OCI-LY7 (cell line): ENCODE results near the gene NES. TPM values are rescaled to one million over a fixed set of nuclear protein-coding genes. Genes with fewer than 3 reads are reported as not detected.

Experiments
- BruUV-seq: library from RNA; stranded (reverse); fragments of 400-500 nt; replicated peaks from 2 replicates; lab custom pipeline; 2021; lab: Mats Ljungman, UMichigan
- CTCF ChIA-PET: fragments of 300-600 bp; sonication (Branson Sonifier 250); formaldehyde crosslinking; loops from one replicate; lab custom pipeline; 2022; ENCODE audit warnings: antibody characterized with exemption; ENCODE audit not compliant: unreplicated experiment; lab: Charles Lee
- POLR2A ChIA-PET: fragments of 300-600 bp; sonication (Branson Sonifier 250); formaldehyde crosslinking; loops from one replicate; lab custom pipeline; 2022; ENCODE audit warnings: antibody characterized with exemption; lab: Charles Lee
- DNase-seq: peaks from one replicate; pipeline ENCODE4 v3.0.0-alpha.2; 2015; ENCODE audit warnings: low spot score
- H2AFZ ChIP-seq: fragments of 200-600 bp; sonication (generic), shearing (Covaris generic); 2 replicates; pipeline ENCODE4 v1.6.1; 2014; ENCODE audit warnings: mild to moderate bottlenecking, antibody characterized with exemption, low read length, moderate library complexity
- H3K27ac ChIP-seq: fragments of 200-600 bp; sonication (generic); 2 replicates; pipeline ENCODE4 v1.5.1; 2014; ENCODE audit warnings: mixed run types, low read depth, mild to moderate bottlenecking, moderate library complexity, low read length, inconsistent platforms; ENCODE audit not compliant: poor library complexity, severe bottlenecking
- H3K36me3 ChIP-seq: fragments of 200-600 bp; sonication (generic); 2 replicates; pipeline ENCODE4 v1.6.1; 2014; ENCODE audit warnings: mild to moderate bottlenecking, antibody characterized with exemption, low read length, moderate library complexity, mixed read lengths; ENCODE audit not compliant: insufficient read depth
- H3K4me1 ChIP-seq: fragments of 200-600 bp; sonication (generic); 2 replicates; pipeline ENCODE4 v1.5.1; 2014; ENCODE audit warnings: mild to moderate bottlenecking, low read length; ENCODE audit not compliant: insufficient read depth, poor library complexity, severe bottlenecking
- H3K4me2 ChIP-seq: fragments of 200-600 bp; sonication (generic); 2 replicates; pipeline ENCODE4 v1.6.1; 2014; ENCODE audit warnings: mild to moderate bottlenecking, low read length
- H3K4me3 ChIP-seq: fragments of 200-600 bp; sonication (generic); 2 replicates; pipeline ENCODE4 v1.5.1; 2014; ENCODE audit warnings: mild to moderate bottlenecking, low read depth, low read length; ENCODE audit not compliant: poor library complexity, severe bottlenecking
- H3K79me2 ChIP-seq: fragments of 200-600 bp; sonication (generic); 2 replicates; pipeline ENCODE4 v1.6.1; 2016; ENCODE audit warnings: low read depth, mild to moderate bottlenecking, low read length, moderate library complexity, mixed read lengths; ENCODE audit not compliant: insufficient read depth
- H3K9me2 ChIP-seq: fragments of 200-600 bp; sonication (generic); 2 replicates; pipeline ENCODE4 v1.6.1; 2016; ENCODE audit warnings: mild to moderate bottlenecking, low read length, mixed read lengths; ENCODE audit not compliant: insufficient read depth
- H3K9me3 ChIP-seq: fragments of 200-600 bp; sonication (generic); 2 replicates; pipeline ENCODE4 v1.6.1; 2014; ENCODE audit warnings: mild to moderate bottlenecking, mixed run types, low read length, mixed read lengths
- H4K20me1 ChIP-seq: fragments of 200-600 bp; sonication (generic); 2 replicates; pipeline ENCODE4 v1.6.1; 2014; ENCODE audit warnings: mild to moderate bottlenecking, antibody characterized with exemption, low read length, moderate library complexity, mixed read lengths; ENCODE audit not compliant: insufficient read depth
- CTCF ChIP-seq: fragments of 200-600 bp; sonication (generic); conservative IDR thresholded peaks from 2 replicates; pipeline ENCODE4 v1.5.1; 2014; ENCODE audit warnings: mild to moderate bottlenecking, antibody characterized with exemption, low read length, moderate library complexity, mixed read lengths
- EZH2phosphoT487 ChIP-seq: fragments of 200-600 bp; sonication (generic); IDR thresholded peaks from 2 replicates; pipeline ENCODE4 v1.6.1; 2018; ENCODE audit warnings: low read depth, borderline replicate concordance, mild to moderate bottlenecking, mixed run types, antibody characterized with exemption, low read length, moderate library complexity, mixed read lengths
- intact Hi-C: fragments of 100-400 bp; cut with micrococcal nuclease; formaldehyde crosslinking; loops from one replicate; pipeline ENCODE4 v1.10.0; 2022; ENCODE audit not compliant: unreplicated experiment
- total RNA-seq, 2 experiments: library from RNA; depleted of rRNA in 1 of 2; stranded (reverse); fragments of >200 nt in 1 of 2; shearing (Covaris generic) in 1 of 2; gene quantifications; 2 replicates each; pipeline ENCODE4 v1.2.3, GENCODE V29; 2014 to 2022

Gene NES
- total RNA-seq, 2 experiments from 2014 or later, result not detected

GRCh38 chr1:156648951-156649350 lies 28.3 kb downstream of the NES start:
- intact Hi-C loops, result no loop called here
- Histone ChIP-seq H3K4me1 (no peaks in the 10 kb centered on the region), H3K36me3 (no peaks in the 10 kb centered on the region), H3K9me2 (no peaks in the 10 kb centered on the region), H2AFZ (no peak overlapping the region), H3K4me2 (no peak overlapping the region), H3K79me2 (no peaks in the 10 kb centered on the region), H3K27ac (no peak overlapping the region), H4K20me1 (no peaks in the 10 kb centered on the region), H3K9me3 (no peaks in the 10 kb centered on the region), H3K4me3 (no peak overlapping the region)
- DNase-seq, result no peak
- ChIA-PET CTCF (interaction anchor here (0.7 to 1.6 kb wide), 3 partner anchors 9 to 41 kb away, joined by 3 to 4 read pairs (median 4); no protein-coding TSS in a partner anchor), POLR2A (interaction anchor here (0.9 kb wide), 1 partner anchor 11 kb away, joined by 4 read pairs; no protein-coding TSS in a partner anchor)
- no TSS peak for BruUV-seq
- TF ChIP-seq EZH2phosphoT487 (no peak), CTCF (no peak)

GRCh38 chr1:156648496-156648895 lies 28.7 kb downstream of the NES start:
- Histone ChIP-seq H2AFZ (no peak overlapping the region), H3K27ac (no peak overlapping the region), H3K36me3 (no peaks in the 10 kb centered on the region), H3K4me3 (no peak overlapping the region), H3K4me1 (no peaks in the 10 kb centered on the region), H3K79me2 (no peaks in the 10 kb centered on the region), H3K9me2 (no peaks in the 10 kb centered on the region), H4K20me1 (no peaks in the 10 kb centered on the region), H3K4me2 (no peak overlapping the region), H3K9me3 (no peaks in the 10 kb centered on the region)
- BruUV-seq, result no TSS peak
- DNase-seq, result no peak
- TF ChIP-seq CTCF, result no peak
- TF ChIP-seq EZH2phosphoT487, result no peak
- CTCF ChIA-PET, result interaction anchor here (0.9 to 1.6 kb wide), 2 partner anchors 9 to 41 kb away, joined by 4 read pairs; no protein-coding TSS in a partner anchor
- intact Hi-C loops, result no loop called here
- POLR2A ChIA-PET, result interaction anchor here (0.9 kb wide), 1 partner anchor 11 kb away, joined by 4 read pairs; no protein-coding TSS in a partner anchor

GRCh38 chr1:156647351-156647750 lies 29.9 kb downstream of the NES start:
- Histone ChIP-seq H4K20me1 (no peaks in the 10 kb centered on the region), H3K9me3 (no peaks in the 10 kb centered on the region)
- DNase-seq, result no peak

More at GRCh38 chr1:156647351-156647750, 29.9 kb downstream of the NES start:
- intact Hi-C loops, result no loop called here
- no peaks in the 10 kb centered on the region for H3K4me1 ChIP-seq
- POLR2A ChIA-PET, result no interaction called here
- no TSS peak for BruUV-seq
- H3K79me2 ChIP-seq, result no peaks in the 10 kb centered on the region
- no peak overlapping the region for H3K4me2 ChIP-seq
- no peaks in the 10 kb centered on the region for H3K9me2 ChIP-seq
- no peak overlapping the region for H3K4me3 ChIP-seq
- CTCF ChIA-PET, result no interaction called here
- H3K27ac ChIP-seq, result no peak overlapping the region
- no peak overlapping the region for H2AFZ ChIP-seq
- H3K36me3 ChIP-seq, result no peaks in the 10 kb centered on the region
- TF ChIP-seq CTCF, result no peak
- no peak for TF ChIP-seq EZH2phosphoT487
